Parietal lobe (tissue), 1 donor: ENCODE measurements around the gene OR51A4. TPM values are rescaled to one million over a fixed set of nuclear protein-coding genes. Genes with fewer than 3 reads are reported as not detected.

ENCODE experiments used
- total RNA-seq: library from RNA; depleted of rRNA; stranded (reverse); fragments of >200 nt; gene quantifications from one replicate; pipeline ENCODE4 v1.2.3, GENCODE V29; 2014

Gene OR51A4
- not detected for total RNA-seq

GRCh38 chr11:4947505-4947904 is at the start of gene OR51A4:
Gene OR51A4 (minus strand): TSS chr11:4947605. CDS start chr11:4947100, 505 bp downstream.

GRCh38 chr11:4994551-4994950 is 47.1 kb upstream of the OR51A4 start, which contains the start of gene OR51L1:
Gene OR51L1 (plus strand): TSS chr11:4994851. CDS start chr11:4998983, 4,132 bp downstream.

GRCh38 chr11:4955613-4956012 is 8.2 kb upstream of the OR51A4 start, which contains the start of gene OR51A2:
Gene OR51A2 (minus strand): TSS chr11:4955713. CDS start chr11:4955713, 0 bp downstream.

GRCh38 chr11:4924239-4924638 is 23.2 kb downstream of the OR51A4 start, which contains the start of gene OR51G1:
Gene OR51G1 (minus strand): TSS chr11:4924339. CDS start chr11:4924339, 0 bp downstream.

GRCh38 chr11:4919250-4919649 is 28.2 kb downstream of the OR51A4 start, which contains the start of gene OR51G2:
Gene OR51G2 (minus strand): TSS chr11:4919350. CDS start chr11:4915663, 3,687 bp downstream.

GRCh38 chr11:4903484-4903883 is 43.9 kb downstream of the OR51A4 start, which contains the start of gene OR51A7:
Gene OR51A7 (plus strand): TSS chr11:4903783. CDS start chr11:4907370, 3,587 bp downstream.

Other genes with a start within 250 kb of the OR51A4 start
- not detected for gene OR51E2, start 249.8 kb downstream of the OR51A4 start, total RNA-seq
- gene MMP26, start 242.8 kb downstream of the OR51A4 start, total RNA-seq: not detected
- not detected for gene OR51F1, start 177.7 kb downstream of the OR51A4 start, total RNA-seq
- gene OR52R1, start 143.2 kb downstream of the OR51A4 start, total RNA-seq: not detected
- gene OR51F2, start 126.3 kb downstream of the OR51A4 start, total RNA-seq: not detected
- gene OR51S1, start 98.4 kb downstream of the OR51A4 start, total RNA-seq: not detected
- gene OR51T1, start 65.7 kb downstream of the OR51A4 start, total RNA-seq: not detected
- gene OR51A7, start 43.8 kb downstream of the OR51A4 start, total RNA-seq: not detected
- not detected for gene OR51G2, start 28.3 kb downstream of the OR51A4 start, total RNA-seq
- gene OR51G1, start 23.3 kb downstream of the OR51A4 start, total RNA-seq: not detected
- gene OR51A2, start 8.1 kb upstream of the OR51A4 start, total RNA-seq: not detected
- gene OR51L1, start 47.2 kb upstream of the OR51A4 start, total RNA-seq: not detected
- gene OR52J3, start 98.9 kb upstream of the OR51A4 start, total RNA-seq: not detected
- not detected for gene OR52E2, start 112.0 kb upstream of the OR51A4 start, total RNA-seq
- gene OR52E1, start 122.0 kb upstream of the OR51A4 start, total RNA-seq: not detected
- not detected for gene OR52A5, start 190.8 kb upstream of the OR51A4 start, total RNA-seq
- gene OR52A1, start 207.2 kb upstream of the OR51A4 start, total RNA-seq: not detected